Motor neuron (in vitro differentiated cells): ENCODE measurements around the gene TYW3. TPM values are rescaled to one million over a fixed set of nuclear protein-coding genes. Genes with fewer than 3 reads are reported as not detected.
"Not testable (repeated sequence)": the region's sequence is repeated elsewhere in the genome, so short reads cannot be mapped to it uniquely, and the experiment has no call there.

Experiments
- ATAC-seq, 8 experiments: fragments of 200-7000 bp; cut with Tn5 transposase; replicated peaks in 6 of 8; 2 replicates each; pipeline ENCODE4 v1.8.0; 2021; ENCODE audit warnings: mild to moderate bottlenecking in 8 of 8, moderate library complexity in 8 of 8
- H3K27ac ChIP-seq, 2 donors: fragments of 250-450 bp; sonication (Bioruptor Pico); 2 replicates each; pipeline ENCODE4 v1.9.0; 2021; ENCODE audit warnings: antibody characterized with exemption in 2 of 2, mild to moderate bottlenecking in 2 of 2, moderate library complexity in 1 of 2
- H3K4me1 ChIP-seq, 2 donors: fragments of 250-450 bp; sonication (Bioruptor Pico); replicated peaks in 1 of 2; 2 replicates each; pipeline ENCODE4 v1.6.1; 2021; ENCODE audit warnings: antibody characterized with exemption in 2 of 2, mild to moderate bottlenecking in 2 of 2, moderate library complexity in 1 of 2
- H3K4me3 ChIP-seq, 5 donors: fragments of 250-450 bp; sonication (Bioruptor Pico); 2 replicates each; pipeline ENCODE4 v1.9.0; 2021; ENCODE audit warnings: antibody characterized with exemption in 5 of 5, mild to moderate bottlenecking in 5 of 5, moderate library complexity in 4 of 5
- WGBS, 10 experiments: fragments of 450-650 bp; shearing (Covaris generic); methylation state at CpG; one replicate each; pipeline ENCODE4 v1.0.0; 2022; 5-methylcytosine and 5-hydroxymethylcytosine counted together
- in situ Hi-C, 9 experiments: fragments of 400-800 bp; cut with MboI; loops; one replicate each; pipeline ENCODE4 v1.15.0; 2021; ENCODE audit warnings: low sequenced_read_pairs in 9 of 9, low pct_unique_long_range_greater_than_20kb in 2 of 9; ENCODE audit not compliant: unreplicated experiment in 9 of 9
- total RNA-seq, 8 experiments: library from RNA; unstranded; fragments of 300-600 nt; gene quantifications; 2 replicates each; pipeline versions ENCODE4 v1.2.3 to v1.2.4, GENCODE V29; 2022

Gene TYW3
- total RNA-seq, 8 experiments from 2014 or later = 9.9 to 27.2 (median 17.2) TPM

GRCh38 chr1:74733604-74734484 lies 892 bp downstream of the TYW3 start:
- Histone ChIP-seq H3K27ac (peak overlapping the region; percentile 84 to 89), H3K4me1 (peaks cover 13 to 23% of the 10 kb centered on the region in 2 donors), H3K4me3 (peak overlapping the region; percentile 58 to 75 (median 65))
- ATAC-seq = peak; percentile 47 to 69 (median 58)
- in situ Hi-C loops = no loop called here
- 14 to 39% (median 20%) methylated on average over 1 to 11 of the region's 11 CpGs for WGBS, 10 experiments

DNA sequence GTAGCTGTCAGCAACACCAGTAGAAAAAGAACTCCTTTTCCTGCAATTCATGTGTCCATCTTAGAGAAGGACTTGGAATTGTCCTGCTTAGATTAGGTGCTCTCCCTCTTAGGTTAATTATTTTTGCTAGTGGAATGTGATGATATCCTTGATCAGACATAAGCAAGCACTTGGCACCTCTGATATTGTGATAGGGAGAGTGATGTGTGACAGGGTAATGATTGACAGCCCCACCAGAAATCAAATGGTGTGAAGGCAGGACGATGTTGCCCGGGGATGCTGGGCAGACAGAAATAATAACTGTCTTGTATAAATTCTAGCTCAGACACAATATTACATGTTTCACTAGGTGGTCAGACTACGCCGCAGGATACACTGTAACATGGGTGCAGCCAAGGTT lies 4.4 kb downstream of the TYW3 start:
- WGBS, 10 experiments = 79 to 100% (median 94%) methylated on average over 1 to 4 of the region's 4 CpGs; no CpG with 5 or more reads in 3 of the 10 experiments
- ATAC-seq = no peak
- Histone ChIP-seq H3K4me1 (peaks cover 8 to 17% of the 10 kb centered on the region in 2 donors), H3K27ac (no peak overlapping the region), H3K4me3 (no peak overlapping the region)
- in situ Hi-C loops = no loop called here

- 90 to 100% (median 98%) methylated on average over 2 to 10 of the region's 13 CpGs; no CpG with 5 or more reads in 4 of the 10 experiments for WGBS, 10 experiments
Measured at GRCh38 chr1:74740307-74740980, 7.5 kb downstream of the TYW3 start.

GRCh38 chr1:74745247-74745646 lies 12.3 kb downstream of the TYW3 start:
- 90 to 100% (median 97%) methylated on average over 1 to 6 of the region's 6 CpGs; no CpG with 5 or more reads in 4 of the 10 experiments for WGBS, 10 experiments
- H3K27ac ChIP-seq, in situ Hi-C loops, H3K4me1 ChIP-seq, ATAC-seq, H3K4me3 ChIP-seq: not testable (repeated sequence)

More at GRCh38 chr1:74740307-74740980, 7.5 kb downstream of the TYW3 start:
- H3K4me3 ChIP-seq, H3K4me1 ChIP-seq, ATAC-seq, H3K27ac ChIP-seq, in situ Hi-C loops: not testable (repeated sequence)

DNA sequence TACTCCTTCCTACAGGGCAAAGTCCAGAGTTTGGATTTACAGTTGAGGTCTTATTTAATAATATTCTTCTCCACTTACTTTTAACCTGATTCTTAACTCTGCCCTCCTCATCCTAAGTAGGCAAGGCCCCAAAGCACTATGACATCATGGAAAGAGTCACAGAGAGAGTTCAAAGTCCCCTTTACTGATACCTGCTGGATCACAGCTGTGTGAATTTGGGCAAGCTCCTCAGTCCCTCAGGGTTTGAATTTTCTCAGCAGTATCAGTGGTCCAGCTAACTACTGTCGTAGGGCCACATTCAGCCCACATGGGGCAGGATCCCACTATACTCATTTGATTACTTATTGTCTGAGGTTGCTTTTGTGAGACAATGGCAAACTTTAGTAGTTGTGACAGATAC lies 16.0 kb downstream of the TYW3 start:
- WGBS, 10 experiments = 83 to 100% (median 94%) methylated on average over 1 of the region's 1 CpG; no CpG with 5 or more reads in 6 of the 10 experiments
- in situ Hi-C loops = no loop called here

GRCh38 chr1:74753104-74753503 lies 20.2 kb downstream of the TYW3 start:
- Histone ChIP-seq H3K4me1 (no peaks in the 10 kb centered on the region), H3K27ac (no peak overlapping the region), H3K4me3 (no peak overlapping the region)
- in situ Hi-C loops = loop anchor here in 4 of 9 experiments (25.0 kb wide), 1 partner anchor 459 kb away; no protein-coding TSS in a partner anchor
- 13 to 100% (median 66%) methylated on average over 1 to 2 of the region's 2 CpGs for WGBS, 10 experiments
- no peak for ATAC-seq

More for the DNA sequence above, 16.0 kb downstream of the TYW3 start:
- no peak for ATAC-seq
- Histone ChIP-seq H3K27ac (no peak overlapping the region), H3K4me3 (no peak overlapping the region), H3K4me1 (no peaks in the 10 kb centered on the region)

GRCh38 chr1:74755475-74755874 lies 22.5 kb downstream of the TYW3 start:
- no peak overlapping the region for H3K4me3 ChIP-seq
- in situ Hi-C loops = loop anchor here in 4 of 9 experiments (25.0 kb wide), 1 partner anchor 457 kb away; no protein-coding TSS in a partner anchor
- no peak overlapping the region for H3K27ac ChIP-seq
- no peak for ATAC-seq
- H3K4me1 ChIP-seq = no peaks in the 10 kb centered on the region

DNA sequence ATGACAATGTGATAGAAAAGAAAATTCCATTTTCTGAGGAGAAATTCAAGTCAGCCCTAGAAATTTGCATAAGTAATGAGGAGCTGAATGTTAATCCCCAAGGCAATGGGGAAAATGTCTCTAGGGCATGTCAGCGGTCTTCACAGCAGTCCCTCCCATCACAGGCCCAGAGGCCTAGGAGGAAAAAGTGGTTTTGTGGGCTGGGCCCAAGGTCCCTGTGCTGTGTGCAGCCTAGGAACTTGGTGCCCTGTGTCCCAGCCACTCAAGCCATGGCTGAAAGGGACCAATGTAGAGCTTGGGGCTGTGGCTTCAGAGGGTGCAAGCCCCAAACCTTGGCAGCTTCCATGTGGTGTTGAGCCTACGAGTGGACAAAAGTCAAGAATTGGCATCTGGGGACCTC lies 23.7 kb downstream of the TYW3 start:
- WGBS, 10 experiments = 80 to 100% (median 100%) methylated on average over 1 to 2 of the region's 2 CpGs; no CpG with 5 or more reads in 4 of the 10 experiments
- H3K4me1 ChIP-seq, H3K27ac ChIP-seq, H3K4me3 ChIP-seq, ATAC-seq: not testable (repeated sequence)
- in situ Hi-C loops = loop anchor here in 4 of 9 experiments (25.0 kb wide), 1 partner anchor 456 kb away; no protein-coding TSS in a partner anchor

DNA sequence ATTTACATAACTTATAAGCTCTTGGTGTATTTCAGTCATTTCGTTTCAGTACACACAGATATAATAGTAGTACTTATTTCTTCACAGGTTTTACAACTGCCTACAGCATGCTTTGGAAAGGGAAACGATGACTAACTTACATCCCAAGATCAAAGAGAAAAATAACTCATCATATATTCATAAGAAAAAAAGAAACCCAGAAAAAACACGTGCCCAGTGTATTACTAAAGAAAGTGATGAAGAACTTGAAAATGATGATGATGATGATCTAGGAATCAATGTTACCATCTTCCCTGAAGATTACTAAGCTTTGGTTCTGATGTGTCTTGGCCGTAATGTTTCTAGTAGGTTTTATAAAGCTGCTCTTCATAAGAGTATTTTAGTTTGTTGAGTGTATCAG lies 30.9 kb downstream of the TYW3 start:
- Histone ChIP-seq H3K27ac (no peak overlapping the region), H3K4me1 (no peaks in the 10 kb centered on the region), H3K4me3 (no peak overlapping the region)
- in situ Hi-C loops = loop anchor here in 6 of 9 experiments (10.0 to 25.0 kb wide), 2 partner anchors 441 to 448 kb away; no protein-coding TSS in a partner anchor
- no peak for ATAC-seq
- 47 to 100% (median 91%) methylated on average over 1 to 4 of the region's 4 CpGs for WGBS, 10 experiments

DNA sequence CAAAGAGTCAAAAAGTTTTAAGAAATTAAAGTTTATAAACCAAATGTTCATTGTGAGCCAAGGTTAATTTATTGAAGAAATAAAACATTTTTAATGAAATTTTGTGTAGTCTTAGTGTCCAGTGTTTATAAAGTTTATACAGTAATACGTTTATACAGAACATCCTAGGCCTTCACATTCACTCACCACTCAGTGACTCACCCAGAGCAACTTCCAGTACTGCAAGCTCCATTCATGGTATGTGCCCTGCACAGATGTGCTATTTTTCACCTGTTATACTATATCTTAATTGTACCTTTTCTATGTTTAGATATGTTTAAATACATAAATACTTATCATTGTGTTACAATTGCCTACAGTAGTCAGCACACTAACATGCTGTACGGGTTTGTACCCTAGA lies 33.6 kb downstream of the TYW3 start:
- in situ Hi-C loops = loop anchor here in 6 of 9 experiments (10.0 to 25.0 kb wide), 2 partner anchors 438 to 446 kb away; no protein-coding TSS in a partner anchor
- Histone ChIP-seq H3K4me1 (no peaks in the 10 kb centered on the region), H3K4me3 (no peak overlapping the region), H3K27ac (no peak overlapping the region)
- ATAC-seq = no peak
- WGBS, 10 experiments = 57 to 100% (median 95%) methylated on average over 1 to 2 of the region's 2 CpGs; no CpG with 5 or more reads in 2 of the 10 experiments

GRCh38 chr1:74767490-74767889 lies 34.5 kb downstream of the TYW3 start:
- Histone ChIP-seq H3K27ac (no peak overlapping the region), H3K4me3 (no peak overlapping the region), H3K4me1 (no peaks in the 10 kb centered on the region)
- 20 to 93% (median 73%) methylated on average over 1 to 3 of the region's 3 CpGs for WGBS, 10 experiments
- ATAC-seq = peak in 1 of 8 experiments; percentile 25
- in situ Hi-C loops = loop anchor here in 6 of 9 experiments (10.0 to 25.0 kb wide), 2 partner anchors 437 to 445 kb away; no protein-coding TSS in a partner anchor

- H3K4me1 ChIP-seq = no peaks in the 10 kb centered on the region
- ATAC-seq = peak; percentile 32 to 76 (median 58)
- no peak overlapping the region for H3K4me3 ChIP-seq
- in situ Hi-C loops = loop anchor here in 5 of 9 experiments (10.0 to 25.0 kb wide), 2 partner anchors 433 to 440 kb away; no protein-coding TSS in a partner anchor
- no peak overlapping the region for H3K27ac ChIP-seq
- 0 to 39% (median 27%) methylated on average over 1 to 7 of the region's 7 CpGs for WGBS, 10 experiments
Measured at GRCh38 chr1:74771913-74772515, 39.1 kb downstream of the TYW3 start.
